CD14-positive monocyte (primary cell): ENCODE data around the gene CD300A. TPM values are rescaled to one million over a fixed set of nuclear protein-coding genes. Genes with fewer than 3 reads are reported as not detected.

Experiments used
- DNase-seq, 3 donors: peaks; one replicate each; pipeline ENCODE4 v3.0.0-alpha.2; 2011 to 2022
- H2AFZ ChIP-seq: 2 replicates; pipeline ENCODE4 v1.6.0; 2012; ENCODE audit warnings: mild to moderate bottlenecking, low read depth, low read length, inconsistent platforms; ENCODE audit not compliant: insufficient read depth, poor library complexity, severe bottlenecking
- H3K27ac ChIP-seq, 2 donors: 1 replicate in 1 of 2; 2 replicates in 1 of 2; pipeline ENCODE4 v1.5.1; 2012 to 2013; ENCODE audit warnings: low read length in 2 of 2, control low read depth in 1 of 2, inconsistent platforms in 1 of 2, low read depth in 1 of 2, mild to moderate bottlenecking in 1 of 2
- H3K27me3 ChIP-seq, 2 donors: one replicate each; pipeline versions ENCODE4 v1.6.0 to v1.6.1; 2011 to 2013; ENCODE audit warnings: low read length in 2 of 2; ENCODE audit not compliant: control insufficient read depth in 2 of 2, insufficient read depth in 2 of 2
- H3K36me3 ChIP-seq, 2 donors: replicated peaks in 1 of 2; 1 replicate in 1 of 2; 2 replicates in 1 of 2; pipeline versions ENCODE4 v1.5.1 to v1.6.1; 2012 to 2013; ENCODE audit warnings: low read length in 2 of 2, control low read depth in 1 of 2, inconsistent platforms in 1 of 2, mild to moderate bottlenecking in 1 of 2; ENCODE audit not compliant: insufficient read depth in 2 of 2, control insufficient read depth in 1 of 2
- H3K4me1 ChIP-seq, 2 donors: 1 replicate in 1 of 2; 2 replicates in 1 of 2; pipeline versions ENCODE4 v1.5.1 to v1.6.1; 2012 to 2013; ENCODE audit warnings: low read length in 2 of 2, control low read depth in 1 of 2, inconsistent platforms in 1 of 2, mild to moderate bottlenecking in 1 of 2, moderate library complexity in 1 of 2; ENCODE audit not compliant: insufficient read depth in 2 of 2, control insufficient read depth in 1 of 2
- H3K4me2 ChIP-seq: replicated peaks from 2 replicates; pipeline ENCODE3; 2012; ENCODE audit warnings: low read length, moderate library complexity, mild to moderate bottlenecking; ENCODE audit not compliant: poor library complexity, severe bottlenecking; ENCODE audit errors: extremely low read depth
- H3K4me3 ChIP-seq, 3 experiments: fragments of 200-600 bp in 1 of 3; sonication (generic) in 1 of 3; replicated peaks in 1 of 3; 1 replicate in 2 of 3; 2 replicates in 1 of 3; pipeline ENCODE4 v1.5.1; 2011 to 2013; ENCODE audit warnings: low read length in 3 of 3, mild to moderate bottlenecking in 3 of 3, control low read depth in 2 of 3, low read depth in 2 of 3, inconsistent platforms in 1 of 3, moderate library complexity in 1 of 3
- H3K79me2 ChIP-seq: 2 replicates; pipeline ENCODE4 v1.6.0; 2012; ENCODE audit warnings: mild to moderate bottlenecking, control low read depth, inconsistent platforms, low read length, moderate library complexity; ENCODE audit not compliant: insufficient read depth
- H3K9ac ChIP-seq: 2 replicates; pipeline ENCODE4 v1.6.0; 2017; ENCODE audit warnings: low read length, mild to moderate bottlenecking; ENCODE audit not compliant: insufficient read depth, poor library complexity, severe bottlenecking
- H3K9me3 ChIP-seq, 2 donors: replicated peaks in 1 of 2; 1 replicate in 1 of 2; 2 replicates in 1 of 2; pipeline versions ENCODE4 v1.5.1 to v1.6.1; 2012 to 2013; ENCODE audit warnings: low read length in 2 of 2, control low read depth in 1 of 2; ENCODE audit not compliant: control insufficient read depth in 1 of 2, insufficient read depth in 1 of 2
- H4K20me1 ChIP-seq: 2 replicates; pipeline ENCODE4 v1.6.0; 2012; ENCODE audit warnings: mild to moderate bottlenecking, low read length, control low read depth, moderate library complexity; ENCODE audit not compliant: insufficient read depth
- H3K27ac Mint-ChIP-seq, 7 donors: one replicate each; pipeline ENCODE4 v1.8.0; 2020; ENCODE audit warnings: mild to moderate bottlenecking in 7 of 7, mixed read lengths in 7 of 7, moderate library complexity in 6 of 7, inconsistent platforms in 2 of 7
- H3K27me3 Mint-ChIP-seq, 3 donors: one replicate each; pipeline ENCODE4 v1.8.0; 2021 to 2022; ENCODE audit warnings: low read depth in 3 of 3, mild to moderate bottlenecking in 3 of 3, mixed read lengths in 3 of 3, moderate library complexity in 3 of 3, inconsistent platforms in 1 of 3
- H3K36me3 Mint-ChIP-seq, 2 donors: one replicate each; pipeline ENCODE4 v1.8.0; 2020; ENCODE audit warnings: mixed read lengths in 2 of 2, inconsistent platforms in 1 of 2, mild to moderate bottlenecking in 1 of 2
- H3K4me1 Mint-ChIP-seq: one replicate; pipeline ENCODE4 v1.8.0; 2020; ENCODE audit warnings: mild to moderate bottlenecking, mixed read lengths
- H3K4me3 Mint-ChIP-seq, 2 donors: one replicate each; pipeline ENCODE4 v1.8.0; 2020; ENCODE audit warnings: mild to moderate bottlenecking in 2 of 2, mixed read lengths in 2 of 2, moderate library complexity in 1 of 2
- H3K9me3 Mint-ChIP-seq, 7 donors: one replicate each; pipeline ENCODE4 v1.8.0; 2020 to 2022; ENCODE audit warnings: mixed read lengths in 7 of 7, mild to moderate bottlenecking in 6 of 7, moderate library complexity in 6 of 7, inconsistent platforms in 2 of 7
- CTCF ChIP-seq: fragments of 200-600 bp; IDR thresholded peaks from one replicate; pipeline ENCODE4 v1.8.0; 2022; ENCODE audit warnings: antibody characterized with exemption, mild to moderate bottlenecking
- WGBS: methylation state at CpG from one replicate; pipeline ENCODE4 v1.1.5; 2013; ENCODE audit warnings: missing lambda C conversion rate; ENCODE audit not compliant: insufficient coverage; 5-methylcytosine and 5-hydroxymethylcytosine counted together
- intact Hi-C, 2 donors: fragments of 100-400 bp; cut with micrococcal nuclease; formaldehyde crosslinking; loops; one replicate each; pipeline versions ENCODE4 v1.15.0 to v1.15.1; 2023
- polyA plus RNA-seq, 3 donors: library from polyadenylated mRNA; depleted of rRNA in 1 of 3; unstranded in 2 of 3; stranded (reverse) in 1 of 3; fragments of 300-500 nt in 2 of 3; fragments of >200 nt in 1 of 3; fragmentation: Illumina TruSeq in 2 of 3; gene quantifications; 1 replicate in 2 of 3; 2 replicates in 1 of 3; pipeline ENCODE4 v1.2.3, GENCODE V29; 2012 to 2021

CD300A gene
- polyA plus RNA-seq, 3 donors: 173 to 222 (median 212) TPM

GRCh38 chr17:74525465-74525725 is 59.0 kb downstream of the CD300A start:
- DNase-seq: no peak
- no peaks in the 10 kb centered on the region for H3K27me3 Mint-ChIP-seq
- peak overlapping the region; percentile 27 to 100 (median 99) for H3K27ac Mint-ChIP-seq
- no peaks in the 10 kb centered on the region for H4K20me1 ChIP-seq
- H3K36me3 Mint-ChIP-seq: peaks cover 68 to 85% of the 10 kb centered on the region in 2 donors
- peaks cover 97% of the 10 kb centered on the region for H3K4me1 Mint-ChIP-seq
- 100% methylated on average over 1 of the region's 1 CpG for WGBS
- H3K9me3 ChIP-seq: peaks cover 8 to 16% of the 10 kb centered on the region in 2 donors
- H3K4me2 ChIP-seq: peak overlapping the region; percentile 71
- peak overlapping the region; percentile 38 for H3K9ac ChIP-seq
- no peak overlapping the region for H2AFZ ChIP-seq
- peaks cover 5 to 14% (median 11%) of the 10 kb centered on the region in 7 donors for H3K9me3 Mint-ChIP-seq
- peaks cover 45 to 60% of the 10 kb centered on the region in 2 donors for H3K36me3 ChIP-seq
- H3K4me1 ChIP-seq: peaks cover 98 to 100% of the 10 kb centered on the region in 2 donors
- peak overlapping the region; percentile 72 to 98 for H3K27ac ChIP-seq
- H3K4me3 ChIP-seq: peak overlapping the region in 1 of 3 experiments; percentile 62
- H3K79me2 ChIP-seq: peaks cover 89% of the 10 kb centered on the region
- TF ChIP-seq CTCF: no peak
- no peaks in the 10 kb centered on the region for H3K27me3 ChIP-seq
- peak overlapping the region; percentile 36 to 71 for H3K4me3 Mint-ChIP-seq
- intact Hi-C loops: no loop called here

GRCh38 chr17:74525781-74526288 is 59.4 kb downstream of the CD300A start:
- no peak overlapping the region for H3K9ac ChIP-seq
- over 99% methylated on average over 14 of the region's 14 CpGs for WGBS
- Mint-ChIP-seq H3K4me3 (peak overlapping the region; percentile 36 to 71), H3K9me3 (peaks cover 5 to 14% (median 11%) of the 10 kb centered on the region in 7 donors), H3K27ac (peak overlapping the region; percentile 73 to 100 (median 99)), H3K27me3 (no peaks in the 10 kb centered on the region), H3K4me1 (peaks cover 97% of the 10 kb centered on the region), H3K36me3 (peaks cover 69 to 83% of the 10 kb centered on the region in 2 donors)
- no peak for DNase-seq
- peaks cover 94% of the 10 kb centered on the region for H3K79me2 ChIP-seq
- H3K27me3 ChIP-seq: no peaks in the 10 kb centered on the region
- H3K27ac ChIP-seq: peak overlapping the region; percentile 72 to 98
- peaks cover 45 to 60% of the 10 kb centered on the region in 2 donors for H3K36me3 ChIP-seq
- TF ChIP-seq CTCF: no peak
- H2AFZ ChIP-seq: no peak overlapping the region
- intact Hi-C loops: no loop called here
- no peaks in the 10 kb centered on the region for H4K20me1 ChIP-seq
- H3K4me3 ChIP-seq: peak overlapping the region in 1 of 3 experiments; percentile 62
- H3K9me3 ChIP-seq: peaks cover 8 to 16% of the 10 kb centered on the region in 2 donors
- peaks cover 98 to 100% of the 10 kb centered on the region in 2 donors for H3K4me1 ChIP-seq
- peak overlapping the region; percentile 84 for H3K4me2 ChIP-seq
